BJ (cell line): ENCODE data around the gene SH2D3A. TPM values are rescaled to one million over a fixed set of nuclear protein-coding genes. Genes with fewer than 3 reads are reported as not detected.

Experiments used
- CTCF ChIA-PET: fragments of 350-600 bp; formaldehyde crosslinking; extraction: SDS; loops from one replicate; lab custom pipeline; 2021; ENCODE audit warnings: antibody characterized with exemption, inconsistent platforms; lab: Yijun Ruan, JAX
- POLR2A ChIA-PET: fragments of 300-600 bp; sonication (Branson Sonifier 250); formaldehyde crosslinking; extraction: SDS; loops from one replicate; lab custom pipeline; 2021; ENCODE audit warnings: antibody characterized with exemption; lab: Charles Lee
- DNase-seq: peaks from one replicate; pipeline ENCODE4 v3.0.0-alpha.2; 2011; ENCODE audit warnings: low read depth
- H3K27me3 ChIP-seq: 2 replicates; pipeline ENCODE4 v1.6.0; 2011; ENCODE audit warnings: low read length; ENCODE audit not compliant: control insufficient read depth, insufficient read depth
- H3K36me3 ChIP-seq: 2 replicates; pipeline ENCODE4 v1.5.1; 2011; ENCODE audit warnings: low read length; ENCODE audit not compliant: control insufficient read depth, insufficient read depth
- H3K4me3 ChIP-seq: 2 replicates; pipeline ENCODE4 v1.5.1; 2011; ENCODE audit warnings: low read depth, mild to moderate bottlenecking, control low read depth, low read length
- CTCF ChIP-seq: IDR thresholded peaks from 2 replicates; pipeline ENCODE4 v1.5.1; 2011; ENCODE audit warnings: low read depth, mild to moderate bottlenecking, control low read depth, inconsistent platforms, low read length, moderate library complexity; ENCODE audit not compliant: insufficient read depth
- polyA plus RNA-seq: library from polyadenylated mRNA; depleted of rRNA; stranded (reverse); fragments of >200 nt; gene quantifications from 2 replicates; pipeline ENCODE4 v1.2.3, GENCODE V29; 2011

SH2D3A gene
- polyA plus RNA-seq, 1 experiment, result 0.07 TPM

- DNase-seq, result peak; percentile 51
- TF ChIP-seq CTCF, result no peak
- Histone ChIP-seq H3K4me3 (no peak overlapping the region), H3K36me3 (peaks cover 22% of the 10 kb centered on the region), H3K27me3 (no peaks in the 10 kb centered on the region)
- POLR2A ChIA-PET, result no interaction called here
- CTCF ChIA-PET, result interaction anchor here (1.4 kb wide), 1 partner anchor 118 kb away, joined by 3 read pairs; no protein-coding TSS in a partner anchor
These were observed 22.6 kb downstream of the SH2D3A start for GRCh38 chr19:6744381-6745301.

GRCh38 chr19:6743714-6744380, 23.4 kb downstream of the SH2D3A start:
- TF ChIP-seq CTCF, result no peak
- no peaks in the 10 kb centered on the region for H3K27me3 ChIP-seq
- ChIA-PET CTCF (interaction anchor here (0.6 to 1.4 kb wide), 3 partner anchors 10 to 334 kb away, joined by 3 read pairs; no protein-coding TSS in a partner anchor), POLR2A (no interaction called here)
- H3K4me3 ChIP-seq, result no peak overlapping the region
- no peak for DNase-seq
- H3K36me3 ChIP-seq, result peaks cover 19% of the 10 kb centered on the region

GRCh38 chr19:6743066-6743465, 24.2 kb downstream of the SH2D3A start:
- DNase-seq, result no peak
- no peaks in the 10 kb centered on the region for H3K27me3 ChIP-seq
- ChIA-PET CTCF (interaction anchor here (0.7 kb wide), 1 partner anchor 11 kb away, joined by 3 read pairs; no protein-coding TSS in a partner anchor), POLR2A (no interaction called here)
- no peak overlapping the region for H3K4me3 ChIP-seq
- TF ChIP-seq CTCF, result no peak
- peaks cover 16% of the 10 kb centered on the region for H3K36me3 ChIP-seq

GRCh38 chr19:6740589-6741343, 26.5 kb downstream of the SH2D3A start:
- TF ChIP-seq CTCF, result no peak
- Histone ChIP-seq H3K4me3 (peak overlapping the region; percentile 83), H3K27me3 (no peaks in the 10 kb centered on the region), H3K36me3 (peaks cover 8% of the 10 kb centered on the region)
- ChIA-PET POLR2A (no interaction called here), CTCF (interaction anchor here (6.6 kb wide), 1 partner anchor 122 kb away, joined by 51 read pairs; no protein-coding TSS in a partner anchor)
- no peak for DNase-seq
